ENCODE measurements around the gene KIDINS220. TPM values are rescaled to one million over a fixed set of nuclear protein-coding genes. Genes with fewer than 3 reads are reported as not detected.

KIDINS220 gene
- total and polyA plus RNA-seq, 9 of the 15 experiments (the other 6 are each of a cell fraction or from before 2014, with no cell fraction given): 15.2 to 48.0 (median 34.4) TPM

DNA sequence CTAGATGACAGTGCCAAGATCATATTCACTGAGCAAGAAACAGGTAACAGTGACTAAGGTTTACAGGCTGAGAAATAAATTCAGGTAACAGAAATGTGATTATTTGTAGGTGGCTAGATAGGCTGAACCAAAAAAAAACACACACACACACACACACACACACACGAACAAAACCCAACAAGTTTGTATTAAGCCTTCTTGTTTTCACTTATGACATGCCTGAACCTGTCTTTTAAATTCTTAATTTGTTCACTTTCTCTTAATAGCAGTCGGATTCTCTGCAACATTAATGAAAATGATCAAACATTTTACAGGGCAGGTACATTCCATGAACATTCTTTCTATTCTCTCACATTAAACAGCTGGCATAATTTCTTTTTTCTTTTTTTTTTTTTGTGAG lies 18.8 kb upstream of the KIDINS220 start:
- ATAC-seq (no peak), FAIRE-seq (no peak), DNase-seq (ENCODE audit: extremely low read depth in 1 of 4, low spot score in 3 of 4) (no peak)
- TF ChIP-seq HMBOX1 (IDR thresholded peaks at IDR 0.05) (no peak), ZNF134 (CRISPR knock-in tag; conservative IDR thresholded peaks at IDR 0.05) (no peak), NR2F6 (CRISPR knock-in tag; IDR thresholded peaks at IDR 0.05) (no peak)
- TF ChIP-seq, protein P1, sequence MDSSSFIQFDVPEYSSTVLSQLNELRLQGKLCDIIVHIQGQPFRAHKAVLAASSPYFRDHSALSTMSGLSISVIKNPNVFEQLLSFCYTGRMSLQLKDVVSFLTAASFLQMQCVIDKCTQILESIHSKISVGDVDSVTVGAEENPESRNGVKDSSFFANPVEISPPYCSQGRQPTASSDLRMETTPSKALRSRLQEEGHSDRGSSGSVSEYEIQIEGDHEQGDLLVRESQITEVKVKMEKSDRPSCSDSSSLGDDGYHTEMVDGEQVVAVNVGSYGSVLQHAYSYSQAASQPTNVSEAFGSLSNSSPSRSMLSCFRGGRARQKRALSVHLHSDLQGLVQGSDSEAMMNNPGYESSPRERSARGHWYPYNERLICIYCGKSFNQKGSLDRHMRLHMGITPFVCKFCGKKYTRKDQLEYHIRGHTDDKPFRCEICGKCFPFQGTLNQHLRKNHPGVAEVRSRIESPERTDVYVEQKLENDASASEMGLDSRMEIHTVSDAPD (CRISPR knock-in tag; IDR thresholded peaks at IDR 0.05): no peak
- Histone ChIP-seq H2AFZ (ENCODE audit: low read depth, low read length) (no peak overlapping the region), H3K9me1 (ENCODE audit: control insufficient read depth, insufficient read depth, low read length) (no peaks in the 10 kb centered on the region), H3K9ac (ENCODE audit: insufficient read depth in 1 of 2, low read depth in 2 of 2, low read length in 2 of 2) (no peak overlapping the region), H3K4me2 (ENCODE audit: insufficient read depth, low read length) (no peak overlapping the region), H3K9me3 (replicated peaks; ENCODE audit: control insufficient read depth, insufficient read depth, low read depth, low read length) (no peaks in the 10 kb centered on the region), H3K27me3 (ENCODE audit: control insufficient read depth in 2 of 2, insufficient read depth in 2 of 2, low read length in 2 of 2) (no peaks in the 10 kb centered on the region), H4K20me1 (replicated peaks; ENCODE audit: control insufficient read depth, insufficient read depth, low read length) (no peaks in the 10 kb centered on the region), H3K4me1 (replicated peaks in 1 of 2; ENCODE audit: control insufficient read depth in 2 of 2, insufficient read depth in 2 of 2, low read length in 2 of 2) (peaks cover 0 to 26% of the 10 kb centered on the region in 2 experiments; a peak in 3 of 5 replicates), H3K36me3 (ENCODE audit: control insufficient read depth, insufficient read depth, low read length) (peaks cover 26% of the 10 kb centered on the region), H3K27ac (ENCODE audit: extremely low read depth, low read depth, low read length) (no peak overlapping the region), H3K79me2 (ENCODE audit: control insufficient read depth, insufficient read depth, low read length) (no peaks in the 10 kb centered on the region), H3K4me3 (no peak overlapping the region)
- BruUV-seq (replicated peaks): no TSS peak
- WGBS (ENCODE audit: insufficient coverage, low coverage, missing lambda C conversion rate): 73% methylated on average over 2 of the region's 2 CpGs
- ChIA-PET CTCF (ENCODE audit: low intra/inter-chr PET ratio) (no interaction called here), POLR2A (interaction anchor here (0.7 kb wide), 1 partner anchor 22 kb away, joined by 3 read pairs; no protein-coding TSS in a partner anchor)
- intact Hi-C loops (cut with micrococcal nuclease): no loop called here
- in situ Hi-C loops (cut with MboI): no loop called here

Measured in K562 (cell line).